HL-60 (cell line): ENCODE results near the gene USB1.
A peak's percentile ranks its signal among the peaks of the same experiment; 100 is the strongest.

Source experiments
- DNase-seq, 2 experiments: peaks; one replicate each; pipeline ENCODE4 v3.0.0-alpha.2; 2010 to 2020; ENCODE audit warnings: low read depth in 1 of 2, low spot score in 1 of 2
- H3K27ac ChIP-seq: fragments of 250-450 bp; sonication (Bioruptor Pico); replicated peaks from 2 replicates; pipeline ENCODE4 v1.5.1; 2020; ENCODE audit warnings: mild to moderate bottlenecking, moderate library complexity
- H3K27me3 ChIP-seq: fragments of 250-450 bp; sonication (Bioruptor Pico); 2 replicates; pipeline ENCODE4 v1.5.1; 2021; ENCODE audit warnings: mild to moderate bottlenecking, moderate library complexity; ENCODE audit not compliant: insufficient read depth, poor library complexity, severe bottlenecking
- H3K4me3 ChIP-seq: replicated peaks from 2 replicates; pipeline ENCODE4 v1.5.1; 2011; ENCODE audit warnings: mild to moderate bottlenecking, control low read depth, low read length; ENCODE audit not compliant: insufficient read depth
- CTCF ChIP-seq: IDR thresholded peaks from one replicate; pipeline ENCODE4 v1.5.1; 2011; ENCODE audit warnings: low read length, control low read depth, inconsistent platforms; ENCODE audit not compliant: insufficient read depth
- GABPA ChIP-seq: IDR thresholded peaks from 2 replicates; pipeline ENCODE4 v1.6.1; 2012; ENCODE audit warnings: low read depth
- POLR2AphosphoS5 ChIP-seq: IDR thresholded peaks from 2 replicates; pipeline ENCODE4 v1.6.1; 2012; ENCODE audit warnings: low read depth
- REST ChIP-seq: IDR thresholded peaks from 2 replicates; pipeline ENCODE4 v1.6.1; 2012; ENCODE audit warnings: low read depth; ENCODE audit not compliant: insufficient replicate concordance
- SPI1 ChIP-seq: IDR thresholded peaks from 2 replicates; pipeline ENCODE4 v1.6.1; 2012; ENCODE audit warnings: low read depth, mild to moderate bottlenecking, borderline replicate concordance

Gene USB1

GRCh38 chr16:57982385-57982784, 18.8 kb upstream of the USB1 start:
- DNase-seq, result no peak
- H3K27ac ChIP-seq, result no peak overlapping the region
- TF ChIP-seq SPI1 (no peak), CTCF (no peak), POLR2AphosphoS5 (no peak), GABPA (no peak), REST (no peak)

GRCh38 chr16:57984443-57985203, 16.6 kb upstream of the USB1 start:
- TF ChIP-seq POLR2AphosphoS5 (no peak), CTCF (no peak), SPI1 (no peak), GABPA (no peak), REST (no peak)
- Histone ChIP-seq H3K27ac (no peak overlapping the region), H3K27me3 (peaks cover 4% of the 10 kb centered on the region), H3K4me3 (peak overlapping the region; percentile 25)
- DNase-seq, result peak in 1 of 2 experiments; percentile 48

More at GRCh38 chr16:57982385-57982784, 18.8 kb upstream of the USB1 start:
- H3K27me3 ChIP-seq, result peaks cover 2% of the 10 kb centered on the region
- no peak overlapping the region for H3K4me3 ChIP-seq

GRCh38 chr16:57985204-57986181, 15.7 kb upstream of the USB1 start:
- Histone ChIP-seq H3K27me3 (peaks cover 4% of the 10 kb centered on the region), H3K4me3 (peak overlapping the region; percentile 25; the same call in 1 of the 2 replicates), H3K27ac (no peak overlapping the region)
- no peak for TF ChIP-seq GABPA
- no peak for TF ChIP-seq CTCF
- no peak for TF ChIP-seq REST
- no peak for TF ChIP-seq SPI1
- TF ChIP-seq POLR2AphosphoS5, result no peak
- DNase-seq, result no peak
